Uterus (tissue), 4 donors: ENCODE results near the gene UROS. TPM values are rescaled to one million over a fixed set of nuclear protein-coding genes. Genes with fewer than 3 reads are reported as not detected.

ENCODE experiments used
- DNase-seq, 2 donors: peaks; one replicate each; pipeline ENCODE4 v3.0.0-alpha.2; 2019 to 2020
- H3K27ac ChIP-seq, 2 donors: fragments of 200-600 bp; sonication (generic); 1 replicate in 1 of 2; 2 replicates in 1 of 2; pipeline ENCODE4 v1.5.1; 2016 to 2018
- H3K27me3 ChIP-seq, 2 donors: fragments of 200-600 bp; sonication (generic); one replicate each; pipeline ENCODE4 v1.5.1; 2018 to 2019; ENCODE audit warnings: control low read depth in 1 of 2
- H3K36me3 ChIP-seq, 2 donors: fragments of 200-600 bp; sonication (generic); one replicate each; pipeline ENCODE4 v1.5.1; 2019; ENCODE audit warnings: control low read depth in 1 of 2
- H3K4me1 ChIP-seq, 2 donors: fragments of 200-600 bp; sonication (generic); one replicate each; pipeline ENCODE4 v1.5.1; 2018 to 2019; ENCODE audit warnings: control low read depth in 1 of 2
- H3K4me3 ChIP-seq, 2 donors: fragments of 200-600 bp; sonication (generic); 1 replicate in 1 of 2; 2 replicates in 1 of 2; pipeline ENCODE4 v1.5.1; 2018 to 2019; ENCODE audit warnings: mild to moderate bottlenecking in 1 of 2
- H3K9me3 ChIP-seq, 2 donors: fragments of 200-600 bp; sonication (generic); one replicate each; pipeline ENCODE4 v1.5.1; 2019; ENCODE audit warnings: control low read depth in 1 of 2
- CTCF ChIP-seq, 4 experiments: fragments of 200-600 bp in 2 of 4; fragments of 450-650 bp in 2 of 4; sonication (generic) in 2 of 4; IDR thresholded peaks; one replicate each; pipeline ENCODE4 v1.5.1; 2016 to 2019; ENCODE audit warnings: antibody characterized with exemption in 4 of 4, mild to moderate bottlenecking in 2 of 4, moderate library complexity in 1 of 4
- POLR2A ChIP-seq, 2 donors: fragments of 450-650 bp; IDR thresholded peaks; one replicate each; pipeline ENCODE4 v1.6.1; 2016; ENCODE audit warnings: antibody characterized with exemption in 2 of 2, mild to moderate bottlenecking in 1 of 2, moderate library complexity in 1 of 2
- intact Hi-C: fragments of 100-400 bp; cut with DNase I; formaldehyde crosslinking; loops from one replicate; pipeline ENCODE4 v1.15.1; 2023; ENCODE audit warnings: low total_unique reads
- total RNA-seq, 4 donors: library from RNA; depleted of rRNA in 3 of 4; stranded (reverse); fragments of >200 nt in 3 of 4; gene quantifications; one replicate each; pipeline versions ENCODE4 v1.1.0 to v1.2.4, GENCODE V29; 2014 to 2023
- donor health status: DM: yes; HTN: yes; CAD: no.

The UROS gene
- total RNA-seq, 4 donors from 2014 or later, result 27.9 to 36.2 (median 28.1) TPM

- Histone ChIP-seq H3K9me3 (no peaks in the 10 kb centered on the region), H3K36me3 (no peaks in the 10 kb centered on the region), H3K27me3 (no peaks in the 10 kb centered on the region), H3K4me1 (no peaks in the 10 kb centered on the region), H3K4me3 (no peak overlapping the region), H3K27ac (no peak overlapping the region)
- no peak for DNase-seq
- intact Hi-C loops, result no loop called here
- TF ChIP-seq POLR2A (IDR thresholded peaks at IDR 0.05) (no peak), CTCF (IDR thresholded peaks at IDR 0.05) (no peak)
Observed at GRCh38 chr10:125797994-125798662, 24.9 kb downstream of the UROS start.

- no peak for TF ChIP-seq CTCF (IDR thresholded peaks at IDR 0.05)
- TF ChIP-seq POLR2A (IDR thresholded peaks at IDR 0.05), result no peak
- intact Hi-C loops, result no loop called here
- no peaks in the 10 kb centered on the region for H3K27me3 ChIP-seq
- no peak for DNase-seq
- no peak overlapping the region for H3K4me3 ChIP-seq
- no peaks in the 10 kb centered on the region for H3K4me1 ChIP-seq
- H3K27ac ChIP-seq, result no peak overlapping the region
- H3K9me3 ChIP-seq, result no peaks in the 10 kb centered on the region
- no peaks in the 10 kb centered on the region for H3K36me3 ChIP-seq
Observed at GRCh38 chr10:125797424-125797823, 25.6 kb downstream of the UROS start.

GRCh38 chr10:125795637-125796190 lies 27.3 kb downstream of the UROS start:
- no peaks in the 10 kb centered on the region for H3K36me3 ChIP-seq
- no peak for DNase-seq
- intact Hi-C loops, result no loop called here

GRCh38 chr10:125795128-125795527 lies 27.9 kb downstream of the UROS start:
- TF ChIP-seq CTCF (IDR thresholded peaks at IDR 0.05), result no peak
- no peak for TF ChIP-seq POLR2A (IDR thresholded peaks at IDR 0.05)
- Histone ChIP-seq H3K27ac (no peak overlapping the region), H3K36me3 (no peaks in the 10 kb centered on the region), H3K9me3 (no peaks in the 10 kb centered on the region), H3K4me1 (no peaks in the 10 kb centered on the region), H3K27me3 (no peaks in the 10 kb centered on the region), H3K4me3 (no peak overlapping the region)
- no peak for DNase-seq
- intact Hi-C loops, result no loop called here

More at GRCh38 chr10:125795637-125796190, 27.3 kb downstream of the UROS start:
- TF ChIP-seq POLR2A (IDR thresholded peaks at IDR 0.05) (no peak), CTCF (IDR thresholded peaks at IDR 0.05) (no peak)
- Histone ChIP-seq H3K4me3 (no peak overlapping the region), H3K27me3 (no peaks in the 10 kb centered on the region), H3K4me1 (no peaks in the 10 kb centered on the region), H3K9me3 (no peaks in the 10 kb centered on the region), H3K27ac (no peak overlapping the region)
